ENCODE measurements around the gene MBTPS1. TPM values are rescaled to one million over a fixed set of nuclear protein-coding genes. Genes with fewer than 3 reads are reported as not detected.

MBTPS1 gene
- total RNA-seq, 1 donor from 2014 or later, result 88.7 TPM

GRCh38 chr16:84048270-84048669, 68.5 kb downstream of the MBTPS1 start:
- H3K36me3 Mint-ChIP-seq (ENCODE audit: low read depth), result peaks cover 8% of the 10 kb centered on the region
- no peaks in the 10 kb centered on the region for H3K9me3 Mint-ChIP-seq (ENCODE audit: low read depth)
- TF ChIP-seq, protein P1, sequence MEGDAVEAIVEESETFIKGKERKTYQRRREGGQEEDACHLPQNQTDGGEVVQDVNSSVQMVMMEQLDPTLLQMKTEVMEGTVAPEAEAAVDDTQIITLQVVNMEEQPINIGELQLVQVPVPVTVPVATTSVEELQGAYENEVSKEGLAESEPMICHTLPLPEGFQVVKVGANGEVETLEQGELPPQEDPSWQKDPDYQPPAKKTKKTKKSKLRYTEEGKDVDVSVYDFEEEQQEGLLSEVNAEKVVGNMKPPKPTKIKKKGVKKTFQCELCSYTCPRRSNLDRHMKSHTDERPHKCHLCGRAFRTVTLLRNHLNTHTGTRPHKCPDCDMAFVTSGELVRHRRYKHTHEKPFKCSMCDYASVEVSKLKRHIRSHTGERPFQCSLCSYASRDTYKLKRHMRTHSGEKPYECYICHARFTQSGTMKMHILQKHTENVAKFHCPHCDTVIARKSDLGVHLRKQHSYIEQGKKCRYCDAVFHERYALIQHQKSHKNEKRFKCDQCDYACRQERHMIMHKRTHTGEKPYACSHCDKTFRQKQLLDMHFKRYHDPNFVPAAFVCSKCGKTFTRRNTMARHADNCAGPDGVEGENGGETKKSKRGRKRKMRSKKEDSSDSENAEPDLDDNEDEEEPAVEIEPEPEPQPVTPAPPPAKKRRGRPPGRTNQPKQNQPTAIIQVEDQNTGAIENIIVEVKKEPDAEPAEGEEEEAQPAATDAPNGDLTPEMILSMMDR (IDR thresholded peaks at IDR 0.05), result peak; percentile 18
- H3K4me1 Mint-ChIP-seq (ENCODE audit: low read depth), result no peaks in the 10 kb centered on the region
- H3K27me3 Mint-ChIP-seq (ENCODE audit: low read depth), result peaks cover 10% of the 10 kb centered on the region
- H3K27ac Mint-ChIP-seq (ENCODE audit: unreplicated experiment), result no peak overlapping the region
- no peak overlapping the region for H3K4me3 Mint-ChIP-seq (ENCODE audit: unreplicated experiment)
- DNase-seq (ENCODE audit: low spot score), result peak; percentile 59

- TF ChIP-seq, protein P1 (IDR thresholded peaks at IDR 0.05), result no peak
- Mint-ChIP-seq H3K4me1 (ENCODE audit: low read depth) (no peaks in the 10 kb centered on the region), H3K36me3 (ENCODE audit: low read depth) (peaks cover 2% of the 10 kb centered on the region), H3K4me3 (ENCODE audit: unreplicated experiment) (no peak overlapping the region), H3K9me3 (ENCODE audit: low read depth) (no peaks in the 10 kb centered on the region), H3K27me3 (ENCODE audit: low read depth) (peaks cover 10% of the 10 kb centered on the region), H3K27ac (ENCODE audit: unreplicated experiment) (no peak overlapping the region)
- DNase-seq (ENCODE audit: low spot score), result peak; percentile 77
These were observed 69.1 kb downstream of the MBTPS1 start for GRCh38 chr16:84047626-84048025.

DNA sequence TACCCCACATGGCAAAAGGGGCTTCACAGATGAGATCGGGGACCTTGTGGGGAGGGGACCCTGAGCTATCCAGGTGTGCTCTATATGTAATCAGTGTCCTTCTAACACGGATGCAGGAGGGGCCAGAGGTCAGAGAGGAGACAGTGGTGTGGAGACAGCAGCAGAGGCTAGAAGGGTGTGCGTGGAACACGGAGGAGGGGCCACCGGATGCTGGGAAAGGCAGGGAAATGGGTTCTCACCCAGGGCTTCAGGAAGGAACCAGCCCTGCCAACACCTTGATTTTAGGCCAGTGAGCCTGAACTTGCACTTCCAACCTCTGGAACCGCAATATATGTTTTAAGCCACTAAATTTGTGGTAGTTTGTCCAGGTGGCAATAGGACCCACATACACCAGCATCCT, 69.5 kb downstream of the MBTPS1 start:
- Mint-ChIP-seq H3K27me3 (ENCODE audit: low read depth) (peaks cover 10% of the 10 kb centered on the region), H3K9me3 (ENCODE audit: low read depth) (no peaks in the 10 kb centered on the region), H3K4me3 (ENCODE audit: unreplicated experiment) (no peak overlapping the region), H3K4me1 (ENCODE audit: low read depth) (no peaks in the 10 kb centered on the region), H3K27ac (ENCODE audit: unreplicated experiment) (no peak overlapping the region), H3K36me3 (ENCODE audit: low read depth) (peaks cover 2% of the 10 kb centered on the region)
- TF ChIP-seq, protein P1 (IDR thresholded peaks at IDR 0.05), result no peak
- peak; percentile 61 for DNase-seq (ENCODE audit: low spot score)

- no peaks in the 10 kb centered on the region for H3K9me3 Mint-ChIP-seq (ENCODE audit: low read depth)
- peaks cover 12% of the 10 kb centered on the region for H3K27me3 Mint-ChIP-seq (ENCODE audit: low read depth)
- DNase-seq (ENCODE audit: low spot score), result peak; percentile 72
- H3K36me3 Mint-ChIP-seq (ENCODE audit: low read depth), result peaks cover 2% of the 10 kb centered on the region
- no peaks in the 10 kb centered on the region for H3K4me1 Mint-ChIP-seq (ENCODE audit: low read depth)
- TF ChIP-seq, protein P1 (IDR thresholded peaks at IDR 0.05), result no peak
- H3K27ac Mint-ChIP-seq (ENCODE audit: unreplicated experiment), result no peak overlapping the region
- no peak overlapping the region for H3K4me3 Mint-ChIP-seq (ENCODE audit: unreplicated experiment)
These were observed 70.8 kb downstream of the MBTPS1 start for GRCh38 chr16:84045818-84046470.

DNA sequence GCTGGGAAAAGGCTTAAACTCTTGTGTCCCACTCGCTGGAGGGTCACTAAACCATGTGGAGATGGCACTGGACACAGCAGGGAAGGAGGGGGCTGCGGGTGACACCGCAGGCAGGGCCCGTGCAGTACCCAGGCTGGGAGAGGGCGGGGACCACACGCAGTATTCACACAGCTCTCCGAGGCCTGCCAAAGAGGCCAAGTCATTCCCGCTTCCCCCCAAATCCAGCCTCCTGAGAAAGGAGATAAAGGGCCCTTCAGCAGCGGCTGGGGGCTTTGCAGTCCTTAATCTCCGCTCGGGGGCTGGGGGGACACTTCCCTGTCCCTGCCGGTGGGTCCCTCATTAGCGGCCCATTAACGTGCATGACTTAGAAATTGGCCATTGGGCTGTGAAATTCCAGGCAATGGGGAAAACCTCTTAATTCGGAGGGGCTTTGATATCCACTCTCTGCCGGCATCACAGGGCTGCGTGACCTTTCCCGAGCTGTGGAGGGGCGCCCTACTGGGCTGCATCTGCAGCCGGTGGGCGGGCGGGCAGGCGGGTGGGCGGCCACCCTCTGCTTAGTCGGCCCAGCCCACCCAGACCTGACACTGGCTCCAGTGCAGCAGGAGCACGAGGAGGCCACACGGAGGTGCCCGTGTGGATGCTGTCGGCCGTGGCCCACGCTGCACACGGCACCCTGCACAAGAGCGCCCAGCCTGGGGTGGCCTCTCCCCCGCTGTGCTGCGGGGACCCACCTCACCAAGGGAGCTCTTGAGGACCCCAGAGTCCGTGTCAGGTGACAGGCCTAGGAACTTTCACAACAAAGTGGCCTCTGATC, 71.5 kb downstream of the MBTPS1 start:
- TF ChIP-seq, protein P1 (IDR thresholded peaks at IDR 0.05), result no peak
- H3K36me3 Mint-ChIP-seq (ENCODE audit: low read depth), result peaks cover 2% of the 10 kb centered on the region
- no peak overlapping the region for H3K27ac Mint-ChIP-seq (ENCODE audit: unreplicated experiment)
- DNase-seq (ENCODE audit: low spot score), result peak; percentile 70
- H3K27me3 Mint-ChIP-seq (ENCODE audit: low read depth), result peaks cover 16% of the 10 kb centered on the region
- no peaks in the 10 kb centered on the region for H3K9me3 Mint-ChIP-seq (ENCODE audit: low read depth)
- no peak overlapping the region for H3K4me3 Mint-ChIP-seq (ENCODE audit: unreplicated experiment)
- H3K4me1 Mint-ChIP-seq (ENCODE audit: low read depth), result no peaks in the 10 kb centered on the region
